GM18861 (cell line): ENCODE results near the gene KRTAP5-9.
"Not testable (repeated sequence)": the region's sequence is repeated elsewhere in the genome, so short reads cannot be mapped to it uniquely, and the experiment has no call there.

Source experiments
- ATAC-seq: cut with Tn5 transposase; IDR thresholded peaks from one replicate; pipeline ENCODE4 v1.9.1; 2021; ENCODE audit not compliant: unreplicated experiment

Gene KRTAP5-9

DNA sequence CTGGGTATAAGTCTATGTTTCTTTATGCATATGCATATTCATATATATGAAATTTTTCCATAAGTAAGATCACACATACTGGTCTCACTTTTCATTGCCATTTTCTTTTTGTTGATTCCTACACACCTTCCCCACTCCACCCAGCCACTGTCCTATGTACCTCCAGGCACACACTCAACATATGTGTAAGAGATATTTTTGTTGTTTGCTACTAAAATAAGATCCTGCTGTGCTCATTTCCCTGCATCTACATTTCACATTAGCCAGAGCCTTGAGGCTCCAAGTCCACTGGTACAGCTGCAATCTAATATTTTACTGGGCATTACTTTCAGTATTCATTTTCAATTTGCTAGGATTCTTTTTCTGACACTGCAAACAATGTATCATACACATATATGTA, 9.0 kb downstream of the KRTAP5-9 start:
- ATAC-seq = no peak

DNA sequence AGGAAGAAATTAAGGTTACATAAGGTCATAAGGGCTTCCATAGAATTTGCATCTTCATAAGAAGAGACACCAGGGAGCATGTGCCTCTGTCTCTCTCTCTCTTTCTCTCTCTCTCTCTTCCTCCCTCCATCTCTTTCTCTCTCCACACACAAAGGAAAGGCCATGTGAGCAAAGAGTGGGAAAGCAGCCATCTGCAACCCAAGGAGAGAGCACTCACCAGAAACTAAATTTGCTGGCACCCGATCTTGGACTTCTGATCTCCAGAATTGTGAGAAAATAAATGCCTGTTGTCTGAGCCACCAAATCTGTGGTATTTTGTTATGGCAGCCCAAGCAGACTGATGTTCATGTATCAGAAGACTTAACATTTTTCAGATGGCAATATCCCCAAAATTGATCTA, 10.8 kb downstream of the KRTAP5-9 start:
- ATAC-seq = no peak

DNA sequence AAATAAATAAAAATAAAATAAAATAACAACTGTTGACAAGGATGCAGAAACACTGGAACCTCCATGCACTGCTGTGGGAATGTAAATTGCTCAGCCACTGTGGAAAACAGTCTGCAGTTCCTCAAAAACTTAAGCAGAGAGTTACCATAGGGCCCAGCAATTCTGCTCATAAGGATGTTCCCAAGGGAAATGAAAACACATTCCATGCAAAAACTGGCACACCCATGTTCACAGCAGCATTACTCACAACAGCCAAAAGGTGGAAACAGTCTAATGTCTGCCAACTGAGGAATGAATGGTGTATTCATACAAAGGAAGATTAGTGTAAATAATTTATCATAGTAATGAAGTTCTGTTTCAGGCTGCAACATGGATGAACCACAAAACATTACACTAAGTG, 13.9 kb downstream of the KRTAP5-9 start:
- ATAC-seq = no peak

DNA sequence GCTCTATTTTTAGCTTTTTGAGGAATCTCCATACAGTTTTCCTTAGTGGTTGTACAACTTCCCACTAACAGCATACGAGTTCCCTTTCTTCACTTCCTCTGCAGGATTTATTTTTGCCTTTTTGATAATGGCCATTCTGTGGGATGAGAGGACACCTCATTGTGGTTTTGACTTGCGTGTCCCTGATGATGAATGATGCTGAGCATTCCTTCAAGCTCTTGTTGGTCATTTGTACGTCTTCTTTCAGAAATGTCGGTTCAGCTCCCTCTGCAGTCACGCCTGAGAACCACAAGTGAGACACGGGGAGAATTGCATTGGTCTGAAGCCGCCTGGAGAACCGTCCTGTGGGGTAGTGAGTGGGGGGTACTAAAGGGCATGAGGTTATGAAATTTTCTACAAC, 15.2 kb downstream of the KRTAP5-9 start:
- ATAC-seq = no peak

DNA sequence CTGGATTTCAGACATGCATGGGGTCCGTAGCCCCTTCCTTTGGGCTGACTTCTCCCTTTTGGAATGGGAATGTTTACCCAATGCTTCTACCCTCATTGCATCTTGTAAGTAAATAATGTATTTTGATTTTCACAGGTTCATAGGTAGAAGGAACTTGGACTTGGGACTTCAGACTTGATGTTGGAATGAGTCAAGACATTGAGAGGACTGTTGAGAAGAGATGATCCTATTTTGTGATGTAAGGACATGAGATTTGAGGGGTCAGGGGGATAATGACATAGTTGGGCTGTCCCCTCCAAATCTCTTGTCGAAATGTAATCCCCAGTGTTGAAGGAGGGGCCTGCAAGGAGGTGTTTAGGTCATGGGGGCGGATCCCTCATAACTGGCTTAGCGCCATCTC, 16.2 kb downstream of the KRTAP5-9 start:
- no peak for ATAC-seq

DNA sequence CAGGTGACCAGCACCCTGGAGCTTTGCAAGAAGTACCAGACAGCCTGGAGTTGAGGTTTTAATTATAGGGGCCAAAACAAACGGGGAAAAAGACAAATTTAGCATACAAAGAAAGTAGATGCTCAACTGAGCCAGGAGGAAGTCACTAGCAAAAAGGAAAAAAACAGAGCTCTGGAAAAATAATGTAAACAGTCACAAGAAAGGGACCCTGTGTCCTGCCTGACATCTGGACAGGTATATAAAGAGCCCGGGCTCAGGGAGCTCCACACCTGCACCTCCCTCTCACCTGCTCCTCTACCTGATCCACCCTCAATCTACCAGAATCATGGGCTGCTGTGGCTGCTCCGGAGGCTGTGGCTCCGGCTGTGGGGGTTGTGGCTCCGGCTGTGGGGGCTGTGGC, 17.0 kb downstream of the KRTAP5-9 start, which contains the start of gene KRTAP5-10:
TSS of gene KRTAP5-10 (plus strand) at position 301 of the 400 bp plus-strand sequence. CDS start at position 326, 25 bp downstream.
- no peak for ATAC-seq

DNA sequence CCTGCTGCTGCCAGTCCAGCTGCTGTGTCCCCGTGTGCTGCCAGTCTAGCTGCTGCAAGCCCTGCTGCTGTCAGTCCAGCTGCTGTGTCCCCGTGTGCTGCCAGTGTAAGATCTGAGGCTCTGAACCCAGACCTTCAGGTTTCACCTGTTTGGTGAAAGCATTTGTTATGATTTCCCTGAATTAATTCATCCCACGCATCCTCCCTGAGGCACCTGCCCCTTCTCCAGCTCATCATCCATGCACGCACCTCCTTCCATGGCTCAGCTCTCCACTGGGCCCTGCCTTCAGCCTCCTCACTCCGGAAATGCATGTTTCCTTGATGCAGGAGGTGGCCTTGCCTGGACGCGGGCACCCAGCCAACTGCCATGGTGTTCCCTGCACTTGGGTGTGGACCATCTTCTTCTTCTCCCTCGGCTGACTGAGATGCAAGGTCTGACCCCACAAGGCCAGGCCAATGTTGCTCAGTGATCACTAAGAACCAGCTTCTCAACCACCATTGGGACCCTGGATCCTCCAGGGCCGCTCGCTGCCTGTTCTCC, 17.9 kb downstream of the KRTAP5-9 start:
- no peak for ATAC-seq

DNA sequence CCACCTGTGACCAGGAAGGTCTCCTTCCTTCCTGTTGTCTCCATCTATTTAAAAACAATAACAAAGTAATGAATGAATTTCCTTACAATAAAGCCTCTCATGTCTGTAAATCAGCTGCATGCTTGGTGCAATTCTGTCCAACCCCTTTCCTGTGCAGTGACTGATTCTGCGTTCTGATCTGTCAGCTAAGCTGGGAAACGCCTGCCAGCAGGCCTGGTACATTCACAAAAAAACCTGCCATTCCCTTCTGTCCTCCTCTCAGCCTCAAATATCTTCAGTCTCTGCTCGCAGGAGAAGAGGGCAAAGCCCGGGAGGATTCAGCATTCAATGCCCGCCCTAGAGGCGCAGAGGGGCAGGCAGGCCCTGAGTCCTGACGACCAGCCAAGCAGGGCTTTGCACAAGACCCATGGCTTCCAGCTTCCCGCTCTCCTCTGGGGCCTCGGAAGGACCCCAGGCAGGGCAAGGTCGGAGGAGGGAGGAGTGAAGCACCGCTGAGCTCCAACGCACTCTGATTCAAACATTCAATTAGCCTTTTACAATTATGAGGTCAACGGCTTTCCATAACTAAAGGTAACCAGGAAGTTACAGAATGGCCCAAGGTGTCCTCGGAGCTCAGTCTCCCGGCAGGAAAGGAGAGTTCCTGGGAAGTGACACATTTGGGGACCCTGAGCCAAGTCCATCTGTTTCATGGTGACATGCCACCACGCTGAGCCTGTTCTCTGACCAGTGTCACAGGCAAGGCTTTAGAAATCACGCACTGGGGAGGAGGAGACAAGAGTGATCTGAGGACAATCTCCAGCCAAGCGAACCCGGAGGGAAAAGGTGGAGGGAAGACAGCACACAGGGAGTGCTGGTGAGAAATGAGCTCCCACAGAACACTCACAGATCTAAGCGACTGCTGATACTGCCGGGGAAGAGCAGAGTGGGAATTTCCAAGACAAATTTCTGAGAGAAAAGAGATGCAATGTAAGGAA, 18.7 kb downstream of the KRTAP5-9 start:
- ATAC-seq = not testable (repeated sequence)

DNA sequence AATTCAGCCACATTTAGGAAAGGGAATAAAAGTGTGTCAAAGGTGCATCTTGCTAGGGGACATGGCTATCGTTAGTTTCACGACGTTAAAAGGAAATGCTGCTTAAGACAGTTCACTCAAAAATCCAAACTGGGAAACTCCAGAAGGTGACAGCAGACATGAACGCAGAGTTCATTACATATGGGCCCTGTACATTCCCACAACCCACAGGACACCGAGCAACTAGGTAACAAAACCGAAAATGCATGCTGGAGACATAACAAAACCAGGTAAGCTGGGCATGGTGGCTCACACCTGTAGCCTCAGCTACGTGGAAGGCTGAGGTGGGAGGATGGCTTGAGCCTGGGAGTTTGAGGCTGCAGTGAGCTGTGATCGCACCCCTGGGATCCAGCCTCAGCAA, 19.4 kb downstream of the KRTAP5-9 start:
- ATAC-seq = not testable (repeated sequence)

DNA sequence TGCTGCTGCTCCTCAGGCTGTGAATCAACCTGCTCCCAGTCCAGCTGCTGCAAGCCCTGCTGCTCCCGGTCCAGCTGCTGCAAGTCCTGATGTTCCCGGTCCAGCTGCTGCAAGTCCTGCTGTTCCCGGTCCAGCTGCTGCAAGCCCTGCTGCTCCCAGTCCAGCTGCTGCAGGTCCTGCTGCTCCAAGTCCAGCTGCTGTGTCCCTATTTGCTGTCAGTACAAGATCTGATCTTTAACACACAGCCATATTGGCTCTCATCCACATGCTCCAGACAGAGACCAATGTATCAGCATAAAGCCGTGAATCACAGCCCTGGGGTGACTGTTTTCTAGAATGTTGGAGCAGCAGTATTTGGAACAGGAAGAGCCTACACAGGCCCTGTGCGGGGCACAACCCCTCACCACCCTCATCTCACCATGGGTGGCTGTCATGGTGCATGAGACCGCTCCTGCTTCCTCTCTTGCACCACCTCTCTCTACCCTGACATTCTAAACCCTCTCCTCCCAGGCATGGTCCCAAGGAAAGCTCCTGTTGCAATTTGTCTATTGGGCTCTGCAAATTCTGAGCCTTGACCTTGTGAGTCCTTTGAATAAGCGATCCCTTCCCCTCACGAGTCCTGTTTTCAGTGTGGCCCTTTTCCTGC, 20.6 kb downstream of the KRTAP5-9 start:
- ATAC-seq = no peak

DNA sequence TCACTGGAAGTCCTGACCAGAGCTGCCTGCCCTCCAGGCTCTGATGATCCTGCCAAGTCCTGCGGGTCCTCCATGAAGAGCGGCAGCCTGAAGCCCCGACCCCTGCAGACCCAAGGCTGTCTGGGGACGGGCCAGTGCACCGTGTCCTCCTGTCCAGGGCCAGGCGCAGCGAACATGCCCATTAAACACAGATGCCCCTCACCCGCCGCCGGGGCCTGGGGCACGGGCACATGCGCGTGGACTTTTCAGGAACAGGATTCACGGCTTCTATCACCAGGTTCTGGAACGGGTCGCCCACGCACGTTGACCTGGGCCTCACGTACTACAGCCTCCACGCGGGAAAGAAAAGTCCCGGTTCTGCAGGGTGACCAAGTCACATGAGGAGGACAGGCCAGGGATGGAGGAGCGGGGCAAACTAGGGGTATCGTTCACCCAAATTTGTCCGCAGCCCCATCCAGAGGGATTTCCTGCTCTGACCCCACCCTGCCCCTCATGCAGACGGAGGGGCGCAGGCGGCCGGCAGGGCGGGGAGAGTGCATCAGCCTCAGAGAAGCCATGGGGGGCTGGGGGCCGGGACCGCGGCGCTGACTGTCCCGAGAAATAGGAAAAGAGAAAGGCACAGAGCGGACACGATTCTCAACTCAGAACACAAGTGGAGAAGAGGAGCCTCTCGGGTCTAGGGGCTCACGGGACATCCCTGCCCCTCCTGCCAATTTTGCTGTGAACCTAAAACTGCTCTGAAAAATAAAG, 23.1 kb downstream of the KRTAP5-9 start:
- ATAC-seq = not testable (repeated sequence)

DNA sequence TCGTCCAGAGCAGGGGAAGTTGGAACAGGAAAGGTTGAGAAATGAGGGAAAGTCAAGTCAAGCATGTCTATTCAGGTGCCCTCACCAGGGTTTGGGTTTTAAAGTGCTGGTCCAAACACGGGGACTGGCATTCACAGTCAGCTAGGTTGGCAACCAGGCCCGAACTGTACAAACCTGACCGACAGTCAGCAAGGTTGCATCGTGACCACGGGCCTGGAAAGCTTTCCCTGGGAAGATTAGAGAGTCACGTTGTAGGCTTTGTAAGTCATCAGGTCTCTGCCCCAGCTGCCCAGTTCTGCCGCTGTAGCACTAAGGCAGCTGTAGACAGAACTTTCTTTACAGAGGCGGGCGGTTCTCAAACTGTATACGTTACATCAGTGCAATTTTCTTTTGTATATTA, 24.6 kb downstream of the KRTAP5-9 start:
- no peak for ATAC-seq

DNA sequence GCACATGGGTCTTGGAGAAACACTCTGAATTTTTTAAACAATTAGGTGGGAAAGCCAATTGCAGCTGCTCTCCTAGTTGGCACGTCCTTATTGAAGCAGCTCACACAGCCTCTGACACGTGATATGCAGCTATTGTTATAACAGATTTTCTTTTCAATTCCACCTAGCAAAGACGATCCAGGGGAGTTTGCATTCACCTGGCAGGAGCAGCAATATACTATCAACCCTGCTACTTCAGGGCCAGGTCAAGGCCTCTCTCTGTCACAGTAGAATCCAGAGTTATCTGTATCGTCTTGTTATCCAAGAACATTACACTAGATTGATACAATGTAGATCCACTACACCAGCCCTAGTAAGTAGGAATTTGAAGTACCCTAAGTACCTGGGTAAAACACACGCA, 26.2 kb downstream of the KRTAP5-9 start:
- no peak for ATAC-seq

DNA sequence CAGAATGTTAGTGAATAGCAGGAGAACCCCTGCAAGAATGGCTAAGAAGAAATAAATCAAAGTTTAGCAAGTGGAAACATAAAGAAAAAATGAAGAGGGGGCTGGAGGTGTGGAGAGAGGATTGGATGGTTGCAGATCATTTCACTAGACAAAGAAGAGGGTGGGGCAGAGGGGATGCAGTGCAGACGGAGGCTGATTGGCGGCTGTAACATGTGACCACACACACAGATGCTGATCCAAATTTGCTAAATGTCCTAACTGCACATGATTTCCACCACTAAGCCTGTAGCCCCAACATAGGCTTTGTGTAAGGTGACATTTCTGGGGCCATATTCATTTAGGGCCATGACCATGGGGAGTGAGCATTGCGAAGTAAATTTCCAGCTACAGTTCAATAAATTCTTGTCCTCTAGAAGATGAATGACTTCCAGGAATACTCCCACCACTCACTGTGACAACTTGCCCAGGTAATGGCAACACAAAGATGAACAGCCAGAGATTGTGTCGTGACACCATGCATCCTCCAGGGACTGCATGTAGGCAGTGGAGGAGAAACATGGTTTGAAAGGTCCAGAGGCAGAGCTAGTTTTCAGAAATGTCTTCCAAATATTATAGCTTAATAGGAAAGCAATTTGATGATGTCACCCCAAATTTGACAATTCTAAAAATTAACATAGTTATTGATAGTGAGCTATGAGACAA, 27.7 kb downstream of the KRTAP5-9 start:
- no peak for ATAC-seq

DNA sequence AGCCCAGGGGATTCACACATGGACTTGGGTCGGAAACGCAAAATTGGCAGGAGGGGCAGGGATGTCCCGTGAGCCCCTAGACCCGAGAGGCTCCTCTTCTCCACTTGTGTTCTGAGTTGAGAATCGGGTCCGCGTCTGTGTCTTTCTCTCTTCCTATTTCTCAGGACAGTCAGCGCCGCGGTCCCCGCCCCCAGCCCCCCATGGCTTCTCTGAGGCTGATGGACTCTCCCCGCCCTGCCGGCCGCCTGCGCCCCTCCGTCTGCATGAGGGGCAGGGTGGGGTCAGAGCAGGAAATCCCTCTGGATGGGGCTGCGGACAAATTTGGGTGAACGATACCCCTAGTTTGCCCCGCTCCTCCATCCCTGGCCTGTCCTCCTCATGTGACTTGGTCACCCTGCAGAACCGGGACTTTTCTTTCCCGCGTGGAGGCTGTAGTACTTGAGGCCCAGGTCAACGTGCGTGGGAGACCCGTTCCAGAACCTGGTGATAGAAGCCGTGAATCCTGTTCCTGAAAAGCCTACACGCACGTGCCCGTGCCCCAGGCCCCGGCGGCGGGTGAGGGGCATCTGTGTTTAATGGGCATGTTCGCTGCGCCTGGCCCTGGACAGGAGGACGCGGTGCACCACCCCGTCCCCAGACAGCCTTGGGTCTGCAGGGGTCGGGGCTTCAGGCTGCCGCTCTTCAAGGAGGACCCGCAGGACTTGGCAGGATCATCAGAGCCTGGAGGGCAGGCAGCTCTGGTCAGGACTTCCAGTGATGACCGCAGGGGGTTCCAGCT, 28.7 kb downstream of the KRTAP5-9 start:
- not testable (repeated sequence) for ATAC-seq

DNA sequence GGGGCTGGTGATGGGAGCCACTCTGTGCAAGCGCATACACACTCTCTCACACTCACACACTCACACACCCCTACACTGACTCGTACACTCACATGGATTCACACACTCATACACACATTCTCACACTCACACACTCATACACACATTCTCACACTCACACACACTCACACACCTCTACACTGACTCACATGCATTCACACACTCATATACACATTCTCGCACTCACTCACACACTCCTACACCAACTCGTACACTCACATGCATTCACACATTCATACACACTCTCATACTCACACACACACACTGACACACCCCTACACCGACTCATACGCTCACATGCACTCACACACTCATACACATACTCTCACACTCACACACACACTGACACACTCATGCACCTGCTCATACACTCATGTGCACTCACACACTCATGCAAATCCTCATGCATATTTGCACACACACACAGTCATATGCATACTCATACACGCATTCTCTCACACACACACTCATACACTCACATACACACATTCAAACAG, 29.3 kb downstream of the KRTAP5-9 start:
- ATAC-seq = no peak

DNA sequence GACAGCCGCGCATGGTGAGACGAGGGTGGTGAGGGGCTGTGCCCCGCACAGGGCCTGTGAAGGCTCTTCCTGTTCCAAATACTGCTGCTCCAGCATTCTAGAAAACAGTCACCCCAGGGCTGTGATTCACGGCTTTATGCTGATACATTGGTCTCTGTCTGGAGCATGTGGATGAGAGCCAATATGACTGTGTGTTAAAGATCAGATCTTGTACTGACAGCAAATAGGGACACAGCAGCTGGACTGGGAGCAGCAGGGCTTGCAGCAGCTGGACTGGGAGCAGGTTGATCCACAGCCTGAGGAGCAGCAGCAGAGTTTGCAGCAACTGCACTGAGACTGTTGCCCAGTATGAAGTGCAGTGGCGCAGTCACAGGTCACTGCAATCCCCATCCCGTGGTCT, 31.3 kb downstream of the KRTAP5-9 start:
- ATAC-seq = not testable (repeated sequence)

DNA sequence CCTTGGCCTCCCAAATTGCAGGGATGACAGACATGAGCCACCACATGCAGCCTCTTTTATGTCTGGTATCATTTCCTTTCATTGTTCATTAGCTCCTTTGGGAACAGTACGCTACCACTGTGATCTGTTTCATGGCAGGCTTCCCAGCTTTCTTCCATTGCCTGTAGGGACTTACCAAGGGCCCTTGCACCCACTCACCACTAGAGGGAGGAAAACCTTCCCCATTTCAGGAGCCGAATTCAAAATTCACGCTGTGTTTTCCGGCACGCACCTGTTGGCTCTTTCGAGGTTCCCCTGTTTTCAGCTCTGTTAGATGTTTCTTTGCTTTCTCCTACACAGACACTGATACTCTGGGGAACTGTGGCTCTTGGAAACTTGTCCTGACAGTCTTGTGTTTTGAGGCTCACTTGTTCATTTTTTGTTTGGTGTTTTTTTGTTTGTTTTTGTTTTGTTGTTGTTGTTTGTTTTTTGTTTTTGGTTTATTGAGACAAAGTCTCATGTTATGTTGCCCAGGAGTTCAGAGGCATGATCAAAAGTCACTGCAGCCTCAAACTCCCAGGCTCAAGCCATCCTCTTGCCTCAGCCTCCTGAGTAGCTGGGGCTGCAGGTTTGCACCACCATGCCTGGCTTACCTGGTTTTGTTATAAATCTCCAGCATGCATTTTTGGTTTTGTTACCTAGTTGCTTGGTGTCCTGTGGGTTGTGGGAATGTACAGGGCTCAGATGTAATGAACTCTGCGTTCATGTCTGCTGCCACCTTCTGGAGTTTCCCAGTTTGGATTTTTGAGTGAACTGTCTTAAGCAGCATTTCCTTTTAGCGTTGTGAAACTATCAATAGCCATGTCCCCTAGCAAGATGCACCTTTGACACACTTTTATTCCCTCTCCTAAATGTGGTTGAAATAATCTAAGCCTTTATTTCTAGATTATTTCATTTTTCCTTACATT, 32.1 kb downstream of the KRTAP5-9 start:
- ATAC-seq = no peak
